HCT116 (cell line): Measurements from ENCODE around the gene CACNA2D2. TPM values are rescaled to one million over a fixed set of nuclear protein-coding genes. Genes with fewer than 3 reads are reported as not detected.

ENCODE experiments used
- ATAC-seq: fragments of 200-7000 bp; cut with Tn5 transposase; 2 replicates; pipeline ENCODE4 v1.9.1; 2020; ENCODE audit warnings: mild to moderate bottlenecking, moderate library complexity
- BruUV-seq: library from RNA; stranded (reverse); fragments of 400-500 nt; replicated peaks from 2 replicates; lab custom pipeline; 2021; lab: Mats Ljungman, UMichigan
- CTCF ChIA-PET: fragments of 300-600 bp; sonication (Branson Sonifier 250); formaldehyde crosslinking; loops from one replicate; lab custom pipeline; 2021; ENCODE audit warnings: antibody characterized with exemption; lab: Charles Lee
- POLR2A ChIA-PET: fragments of 300-600, 350-600 bp; sonication (Branson Sonifier 250); formaldehyde crosslinking; loops from one replicate; lab custom pipeline; 2021; ENCODE audit warnings: antibody characterized with exemption; lab: Charles Lee
- RAD21 ChIA-PET, 2 experiments: fragments of 300-600 bp; sonication (Branson Sonifier 250); formaldehyde crosslinking; loops; one replicate each; lab custom pipeline; 2023; ENCODE audit warnings: low total read pairs in 2 of 2; ENCODE audit not compliant: uncharacterized antibody in 2 of 2, unreplicated experiment in 2 of 2, low non-redundant PET in 1 of 2; lab: Charles Lee
- DNase-seq: peaks from one replicate; pipeline ENCODE4 v3.0.0-alpha.2; 2010; ENCODE audit warnings: low read depth, low spot score
- H2AFZ ChIP-seq: fragments of 200-600 bp; shearing (Covaris generic), sonication (generic); 2 replicates; pipeline ENCODE4 v1.6.1; 2017; ENCODE audit warnings: low read depth, mixed run types, mixed read lengths, antibody characterized with exemption, low read length; ENCODE audit not compliant: poor library complexity, severe bottlenecking
- H3K27ac ChIP-seq: 2 replicates; pipeline ENCODE4 v1.5.1; 2012; ENCODE audit warnings: low read depth, low read length
- H3K27me3 ChIP-seq: fragments of 200-600 bp; sonication (generic); 2 replicates; pipeline ENCODE4 v1.6.1; 2016; ENCODE audit warnings: mixed run types, low read length, mixed read lengths; ENCODE audit not compliant: insufficient read depth
- H3K36me3 ChIP-seq, 2 experiments: fragments of 200-500 bp in 1 of 2; fragments of 200-600 bp in 1 of 2; sonication (Bioruptor generic) in 1 of 2; sonication (generic) in 1 of 2; 2 replicates each; pipeline versions ENCODE4 v1.5.1 to v1.6.1; 2014 to 2016; ENCODE audit warnings: low read length in 2 of 2, inconsistent platforms in 1 of 2, mixed read lengths in 1 of 2, mixed run types in 1 of 2; ENCODE audit not compliant: insufficient read depth in 2 of 2, control insufficient read depth in 1 of 2
- H3K4me1 ChIP-seq, 2 experiments: fragments of 200-600 bp in 1 of 2; sonication (generic) in 1 of 2; 2 replicates each; pipeline versions ENCODE4 v1.5.1 to v1.6.1; 2012 to 2017; ENCODE audit warnings: low read length in 2 of 2, inconsistent platforms in 1 of 2, mild to moderate bottlenecking in 1 of 2, mixed read lengths in 1 of 2, mixed run types in 1 of 2, moderate library complexity in 1 of 2; ENCODE audit not compliant: insufficient read depth in 2 of 2, control insufficient read depth in 1 of 2
- H3K4me2 ChIP-seq: fragments of 200-600 bp; sonication (generic); 2 replicates; pipeline ENCODE4 v1.6.1; 2017; ENCODE audit warnings: mixed run types, low read length, mixed read lengths
- H3K4me3 ChIP-seq, 2 experiments: fragments of 200-600 bp in 1 of 2; sonication (generic) in 1 of 2; replicated peaks in 1 of 2; 2 replicates each; pipeline ENCODE4 v1.5.1; 2011 to 2016; ENCODE audit warnings: low read length in 2 of 2, control low read depth in 1 of 2, low read depth in 1 of 2, mild to moderate bottlenecking in 1 of 2, mixed read lengths in 1 of 2, mixed run types in 1 of 2
- H3K79me2 ChIP-seq: fragments of 200-600 bp; sonication (generic); 2 replicates; pipeline ENCODE4 v1.6.1; 2017; ENCODE audit warnings: mild to moderate bottlenecking, mixed run types, low read length, moderate library complexity, mixed read lengths; ENCODE audit not compliant: insufficient read depth
- H3K9ac ChIP-seq: fragments of 200-600 bp; sonication (generic); 2 replicates; pipeline ENCODE4 v1.6.1; 2016; ENCODE audit warnings: low read length, mixed read lengths
- H3K9me2 ChIP-seq: fragments of 200-600 bp; sonication (generic), shearing (Covaris generic); 2 replicates; pipeline ENCODE4 v1.6.1; 2017; ENCODE audit warnings: mixed run types, mild to moderate bottlenecking, moderate library complexity; ENCODE audit not compliant: insufficient read depth
- H3K9me3 ChIP-seq, 2 experiments: fragments of 200-500 bp in 1 of 2; fragments of 200-600 bp in 1 of 2; sonication (Bioruptor generic) in 1 of 2; sonication (generic) in 1 of 2; 2 replicates each; pipeline ENCODE4 v1.6.1; 2014 to 2017; ENCODE audit warnings: low read length in 2 of 2, mixed read lengths in 2 of 2, inconsistent platforms in 1 of 2, low read depth in 1 of 2, mild to moderate bottlenecking in 1 of 2, mixed run types in 1 of 2, moderate library complexity in 1 of 2; ENCODE audit not compliant: control insufficient read depth in 1 of 2, insufficient read depth in 1 of 2
- H4K20me1 ChIP-seq: fragments of 200-600 bp; sonication (generic), shearing (Covaris generic); 2 replicates; pipeline ENCODE4 v1.6.1; 2017; ENCODE audit warnings: mixed run types, mild to moderate bottlenecking, moderate library complexity; ENCODE audit not compliant: insufficient read depth
- ATF3 ChIP-seq: IDR thresholded peaks from 2 replicates; pipeline ENCODE4 v1.6.1; 2012
- CBX3 ChIP-seq: IDR thresholded peaks from 2 replicates; pipeline ENCODE4 v1.6.1; 2012; ENCODE audit warnings: low read depth
- EGR1 ChIP-seq: IDR thresholded peaks from 2 replicates; pipeline ENCODE4 v1.6.1; 2012; ENCODE audit warnings: low read depth
- ELF1 ChIP-seq: IDR thresholded peaks from 2 replicates; pipeline ENCODE4 v1.6.1; 2012; ENCODE audit warnings: low read depth, borderline replicate concordance
- EZH2phosphoT487 ChIP-seq: fragments of 200-600 bp; IDR thresholded peaks from 2 replicates; pipeline ENCODE4 v1.6.1; 2018; ENCODE audit warnings: antibody characterized with exemption, borderline replicate concordance
- FOSL1 ChIP-seq: IDR thresholded peaks from 2 replicates; pipeline ENCODE4 v1.6.1; 2012; ENCODE audit warnings: low read depth
- JUND ChIP-seq: IDR thresholded peaks from 2 replicates; pipeline ENCODE4 v1.6.1; 2012
- MAX ChIP-seq: IDR thresholded peaks from 2 replicates; pipeline ENCODE4 v1.6.1; 2012
- POLR2AphosphoS5 ChIP-seq: IDR thresholded peaks from 2 replicates; pipeline ENCODE4 v1.6.1; 2011; ENCODE audit warnings: mild to moderate bottlenecking, low read depth, low read length, moderate library complexity
- RAD21 ChIP-seq: IDR thresholded peaks from 2 replicates; pipeline ENCODE4 v1.6.1; 2012; ENCODE audit warnings: low read depth, mild to moderate bottlenecking
- SIN3A ChIP-seq: IDR thresholded peaks from 2 replicates; pipeline ENCODE4 v1.6.1; 2012; ENCODE audit warnings: low read depth
- SP1 ChIP-seq: IDR thresholded peaks from 2 replicates; pipeline ENCODE4 v1.6.1; 2012; ENCODE audit warnings: low read depth
- SRF ChIP-seq: IDR thresholded peaks from 2 replicates; pipeline ENCODE4 v1.6.1; 2012; ENCODE audit warnings: low read depth
- TCF7L2 ChIP-seq: IDR thresholded peaks from 2 replicates; pipeline ENCODE4 v1.7.0; 2011; ENCODE audit warnings: borderline replicate concordance, inconsistent platforms; ENCODE audit not compliant: insufficient read depth, insufficient read length; ENCODE audit errors: extremely low read depth
- YY1 ChIP-seq: IDR thresholded peaks from 2 replicates; pipeline ENCODE4 v1.6.1; 2011; ENCODE audit warnings: low read length, low read depth, moderate library complexity, mild to moderate bottlenecking; ENCODE audit not compliant: insufficient replicate concordance; ENCODE audit errors: extremely low read depth
- ZFX ChIP-seq: fragments of 450-650 bp; IDR thresholded peaks from 2 replicates; pipeline ENCODE4 v1.6.1; 2017
- ZNF274 ChIP-seq: fragments of 200-500 bp; sonication (Bioruptor generic); IDR thresholded peaks from 2 replicates; pipeline ENCODE4 v1.6.1; 2014; ENCODE audit warnings: mild to moderate bottlenecking, low read depth, low read length, inconsistent platforms
- intact Hi-C: fragments of 100-400 bp; cut with micrococcal nuclease; formaldehyde crosslinking; loops from 2 replicates; pipeline ENCODE4 v1.10.0; 2022
- total RNA-seq: library from RNA; stranded (reverse); gene quantifications from one replicate; pipeline ENCODE4 v1.2.1, GENCODE V29; 2021; ENCODE audit not compliant: unreplicated experiment
- TF ChIP-seq, protein P1 (sequence below), 3 experiments: fragments of 200-600 bp in 1 of 3; sonication (generic) in 1 of 3; IDR thresholded peaks in 2 of 3; conservative IDR thresholded peaks in 1 of 3; 2 replicates each; pipeline ENCODE4 v1.5.1; 2012 to 2017; ENCODE audit warnings: low read depth in 2 of 3, low read length in 2 of 3, antibody characterized with exemption in 1 of 3, borderline replicate concordance in 1 of 3, control low read depth in 1 of 3, mild to moderate bottlenecking in 1 of 3, mixed read lengths in 1 of 3, mixed run types in 1 of 3, moderate library complexity in 1 of 3; ENCODE audit not compliant: insufficient read depth in 1 of 3
- TF ChIP-seq, protein P2 (sequence below): IDR thresholded peaks from 2 replicates; pipeline ENCODE4 v1.6.1; 2011; ENCODE audit warnings: mild to moderate bottlenecking, low read length, moderate library complexity; ENCODE audit not compliant: insufficient replicate concordance; ENCODE audit errors: extremely low read depth

CACNA2D2 gene
- total RNA-seq, 1 experiment from 2014 or later: 10.2 TPM

GRCh38 chr3:50415061-50415460 is 88.4 kb downstream of the CACNA2D2 start:
- Histone ChIP-seq H3K27me3 (no peaks in the 10 kb centered on the region), H3K36me3 (no peaks in the 10 kb centered on the region), H3K27ac (no peak overlapping the region), H3K79me2 (no peaks in the 10 kb centered on the region), H4K20me1 (no peaks in the 10 kb centered on the region), H3K4me2 (no peak overlapping the region), H3K9ac (no peak overlapping the region), H3K4me3 (no peak overlapping the region), H2AFZ (no peak overlapping the region), H3K9me3 (no peaks in the 10 kb centered on the region), H3K4me1 (peaks cover 0 to 7% of the 10 kb centered on the region in 2 experiments; a peak in 1 of 4 replicates), H3K9me2 (no peaks in the 10 kb centered on the region)
- intact Hi-C loops: no loop called here
- RAD21 ChIA-PET: no interaction called here
- TF ChIP-seq, protein P1, sequence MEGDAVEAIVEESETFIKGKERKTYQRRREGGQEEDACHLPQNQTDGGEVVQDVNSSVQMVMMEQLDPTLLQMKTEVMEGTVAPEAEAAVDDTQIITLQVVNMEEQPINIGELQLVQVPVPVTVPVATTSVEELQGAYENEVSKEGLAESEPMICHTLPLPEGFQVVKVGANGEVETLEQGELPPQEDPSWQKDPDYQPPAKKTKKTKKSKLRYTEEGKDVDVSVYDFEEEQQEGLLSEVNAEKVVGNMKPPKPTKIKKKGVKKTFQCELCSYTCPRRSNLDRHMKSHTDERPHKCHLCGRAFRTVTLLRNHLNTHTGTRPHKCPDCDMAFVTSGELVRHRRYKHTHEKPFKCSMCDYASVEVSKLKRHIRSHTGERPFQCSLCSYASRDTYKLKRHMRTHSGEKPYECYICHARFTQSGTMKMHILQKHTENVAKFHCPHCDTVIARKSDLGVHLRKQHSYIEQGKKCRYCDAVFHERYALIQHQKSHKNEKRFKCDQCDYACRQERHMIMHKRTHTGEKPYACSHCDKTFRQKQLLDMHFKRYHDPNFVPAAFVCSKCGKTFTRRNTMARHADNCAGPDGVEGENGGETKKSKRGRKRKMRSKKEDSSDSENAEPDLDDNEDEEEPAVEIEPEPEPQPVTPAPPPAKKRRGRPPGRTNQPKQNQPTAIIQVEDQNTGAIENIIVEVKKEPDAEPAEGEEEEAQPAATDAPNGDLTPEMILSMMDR (IDR thresholded peaks at IDR 0.05 in 2 of 3, conservative IDR thresholded peaks at IDR 0.05 in 1 of 3; ENCODE audit: borderline replicate concordance in 1 of 3, insufficient read depth in 1 of 3, low read depth in 2 of 3, low read length in 2 of 3): peak in 2 of 3 experiments; percentile 35 to 56; a peak in 3 of 6 replicates
- no peak for TF ChIP-seq SP1
- BruUV-seq: no TSS peak
- CTCF ChIA-PET: no interaction called here
- POLR2A ChIA-PET: no interaction called here
- no peak for DNase-seq
- peak; percentile 60 for ATAC-seq

DNA sequence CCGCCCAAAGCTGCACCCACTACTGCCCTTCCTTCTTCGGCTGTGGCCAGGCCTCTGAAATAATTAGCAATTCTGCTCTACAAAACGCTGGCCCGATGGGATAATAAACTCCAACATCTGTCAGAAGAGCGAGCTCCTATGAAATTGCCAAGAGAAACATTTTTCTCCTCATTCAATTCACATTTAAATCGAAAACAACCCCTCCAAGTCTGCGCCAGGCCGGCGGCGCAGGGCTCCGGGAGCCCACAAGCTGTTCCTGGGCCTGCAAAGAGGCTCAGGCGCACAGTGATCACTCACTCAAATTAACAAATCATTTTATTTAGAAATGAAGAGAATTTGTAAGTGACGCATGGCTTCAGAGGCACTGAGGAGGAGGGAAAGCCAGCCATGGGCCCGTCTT is 88.8 kb downstream of the CACNA2D2 start:
- ChIA-PET RAD21 (no interaction called here), CTCF (no interaction called here), POLR2A (no interaction called here)
- H3K4me3 ChIP-seq: no peak overlapping the region
- H4K20me1 ChIP-seq: no peaks in the 10 kb centered on the region
- no peak for DNase-seq
- H3K27me3 ChIP-seq: no peaks in the 10 kb centered on the region
- H3K79me2 ChIP-seq: no peaks in the 10 kb centered on the region
- H3K4me2 ChIP-seq: no peak overlapping the region
- H3K36me3 ChIP-seq: no peaks in the 10 kb centered on the region
- H3K9me3 ChIP-seq: no peaks in the 10 kb centered on the region
- no TSS peak for BruUV-seq
- intact Hi-C loops: no loop called here
- H3K27ac ChIP-seq: no peak overlapping the region
- no peak for ATAC-seq
- no peaks in the 10 kb centered on the region for H3K9me2 ChIP-seq
- H3K9ac ChIP-seq: no peak overlapping the region
- peaks cover 0 to 7% of the 10 kb centered on the region in 2 experiments; a peak in 1 of 4 replicates for H3K4me1 ChIP-seq
- H2AFZ ChIP-seq: no peak overlapping the region
- TF ChIP-seq EZH2phosphoT487: no peak
- no peak for TF ChIP-seq TCF7L2
- no peak for TF ChIP-seq JUND
- TF ChIP-seq POLR2AphosphoS5: no peak
- TF ChIP-seq YY1: no peak
- no peak for TF ChIP-seq RAD21
- TF ChIP-seq FOSL1: no peak
- TF ChIP-seq, protein P2, sequence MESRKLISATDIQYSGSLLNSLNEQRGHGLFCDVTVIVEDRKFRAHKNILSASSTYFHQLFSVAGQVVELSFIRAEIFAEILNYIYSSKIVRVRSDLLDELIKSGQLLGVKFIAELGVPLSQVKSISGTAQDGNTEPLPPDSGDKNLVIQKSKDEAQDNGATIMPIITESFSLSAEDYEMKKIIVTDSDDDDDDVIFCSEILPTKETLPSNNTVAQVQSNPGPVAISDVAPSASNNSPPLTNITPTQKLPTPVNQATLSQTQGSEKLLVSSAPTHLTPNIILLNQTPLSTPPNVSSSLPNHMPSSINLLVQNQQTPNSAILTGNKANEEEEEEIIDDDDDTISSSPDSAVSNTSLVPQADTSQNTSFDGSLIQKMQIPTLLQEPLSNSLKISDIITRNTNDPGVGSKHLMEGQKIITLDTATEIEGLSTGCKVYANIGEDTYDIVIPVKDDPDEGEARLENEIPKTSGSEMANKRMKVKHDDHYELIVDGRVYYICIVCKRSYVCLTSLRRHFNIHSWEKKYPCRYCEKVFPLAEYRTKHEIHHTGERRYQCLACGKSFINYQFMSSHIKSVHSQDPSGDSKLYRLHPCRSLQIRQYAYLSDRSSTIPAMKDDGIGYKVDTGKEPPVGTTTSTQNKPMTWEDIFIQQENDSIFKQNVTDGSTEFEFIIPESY: no peak
- TF ChIP-seq EGR1: no peak
- no peak for TF ChIP-seq ZNF274
- no peak for TF ChIP-seq ZFX
- TF ChIP-seq CBX3: no peak
- TF ChIP-seq SIN3A: no peak
- TF ChIP-seq SRF: no peak
- no peak for TF ChIP-seq ATF3
- TF ChIP-seq MAX: no peak
- TF ChIP-seq ELF1: no peak
